Adipocyte (in vitro differentiated cells): ENCODE measurements around the gene SYNGR2.
A peak's percentile ranks its signal among the peaks of the same experiment; 100 is the strongest.

Experiments used
- DNase-seq: peaks from one replicate; pipeline ENCODE4 v3.0.0-alpha.2; 2015; ENCODE audit warnings: low read depth
- H3K27me3 ChIP-seq: replicated peaks from 2 replicates; pipeline ENCODE4 v1.7.0; 2013; ENCODE audit warnings: mild to moderate bottlenecking, low read length, moderate library complexity; ENCODE audit not compliant: control insufficient read depth, insufficient read depth
- H3K36me3 ChIP-seq: 2 replicates; pipeline ENCODE4 v1.7.0; 2013; ENCODE audit warnings: low read length, mild to moderate bottlenecking, moderate library complexity; ENCODE audit not compliant: control insufficient read depth, insufficient read depth, severe bottlenecking
- H3K4me1 ChIP-seq: 2 replicates; pipeline ENCODE4 v1.7.0; 2013; ENCODE audit warnings: mild to moderate bottlenecking, low read length, moderate library complexity; ENCODE audit not compliant: control insufficient read depth, insufficient read depth
- H3K4me3 ChIP-seq: 2 replicates; pipeline ENCODE4 v1.7.0; 2013; ENCODE audit warnings: mild to moderate bottlenecking, low read length, moderate library complexity
- H3K9ac ChIP-seq: 2 replicates; pipeline ENCODE4 v1.7.0; 2013; ENCODE audit warnings: mild to moderate bottlenecking, low read length, moderate library complexity
- H3K9me3 ChIP-seq: 2 replicates; pipeline ENCODE4 v1.7.0; 2013; ENCODE audit warnings: mild to moderate bottlenecking, low read length, moderate library complexity; ENCODE audit not compliant: control insufficient read depth

The SYNGR2 gene

GRCh38 chr17:78125138-78125913, 43.1 kb upstream of the SYNGR2 start:
- peaks cover 12% of the 10 kb centered on the region for H3K4me1 ChIP-seq
- DNase-seq: no peak
- no peaks in the 10 kb centered on the region for H3K9me3 ChIP-seq
- H3K36me3 ChIP-seq: no peaks in the 10 kb centered on the region
- H3K27me3 ChIP-seq: peaks cover 12% of the 10 kb centered on the region
- no peak overlapping the region for H3K4me3 ChIP-seq
- H3K9ac ChIP-seq: no peak overlapping the region

GRCh38 chr17:78125976-78126894, 42.1 kb upstream of the SYNGR2 start:
- Histone ChIP-seq H3K36me3 (no peaks in the 10 kb centered on the region), H3K4me3 (no peak overlapping the region), H3K27me3 (peaks cover 20% of the 10 kb centered on the region), H3K9me3 (no peaks in the 10 kb centered on the region), H3K9ac (no peak overlapping the region), H3K4me1 (peaks cover 12% of the 10 kb centered on the region)
- DNase-seq: no peak

GRCh38 chr17:78126895-78127238, 41.5 kb upstream of the SYNGR2 start:
- Histone ChIP-seq H3K9me3 (no peaks in the 10 kb centered on the region), H3K4me3 (no peak overlapping the region), H3K36me3 (no peaks in the 10 kb centered on the region), H3K4me1 (peaks cover 12% of the 10 kb centered on the region), H3K27me3 (peaks cover 20% of the 10 kb centered on the region), H3K9ac (peak overlapping the region; percentile 58)
- no peak for DNase-seq

- Histone ChIP-seq H3K4me1 (peaks cover 12% of the 10 kb centered on the region), H3K9ac (peak overlapping the region; percentile 58), H3K9me3 (no peaks in the 10 kb centered on the region), H3K36me3 (no peaks in the 10 kb centered on the region), H3K27me3 (peaks cover 20% of the 10 kb centered on the region), H3K4me3 (peak overlapping the region; percentile 63)
- no peak for DNase-seq
These were observed 41.0 kb upstream of the SYNGR2 start for GRCh38 chr17:78127239-78127887.

GRCh38 chr17:78127888-78128550, 40.4 kb upstream of the SYNGR2 start:
- peak overlapping the region; percentile 58 for H3K9ac ChIP-seq
- H3K9me3 ChIP-seq: no peaks in the 10 kb centered on the region
- H3K4me3 ChIP-seq: peak overlapping the region; percentile 63
- H3K4me1 ChIP-seq: peaks cover 12% of the 10 kb centered on the region
- H3K27me3 ChIP-seq: peaks cover 20% of the 10 kb centered on the region
- H3K36me3 ChIP-seq: no peaks in the 10 kb centered on the region
- peak; percentile 10 for DNase-seq

- H3K27me3 ChIP-seq: peaks cover 26% of the 10 kb centered on the region
These were observed 39.6 kb upstream of the SYNGR2 start, which contains the start of gene TMC6 for GRCh38 chr17:78128551-78129350. TSS of gene TMC6 (minus strand) at chr17:78128755. CDS start at chr17:78126832, 1,923 bp downstream.

GRCh38 chr17:78129351-78130089, 38.9 kb upstream of the SYNGR2 start:
- no peak for DNase-seq
- Histone ChIP-seq H3K4me3 (no peak overlapping the region), H3K27me3 (peaks cover 33% of the 10 kb centered on the region), H3K36me3 (no peaks in the 10 kb centered on the region), H3K4me1 (peaks cover 12% of the 10 kb centered on the region), H3K9me3 (no peaks in the 10 kb centered on the region), H3K9ac (no peak overlapping the region)

More at GRCh38 chr17:78128551-78129350, 39.6 kb upstream of the SYNGR2 start, which contains the start of gene TMC6:
- Histone ChIP-seq H3K9me3 (no peaks in the 10 kb centered on the region), H3K4me3 (peak within 1 kb of the TSS; percentile 63), H3K36me3 (no peaks in the 10 kb centered on the region), H3K9ac (peak within 1 kb of the TSS; percentile 58), H3K4me1 (peaks cover 12% of the 10 kb centered on the region)
- peak; percentile 44 for DNase-seq

- no peak overlapping the region for H3K4me3 ChIP-seq
- H3K4me1 ChIP-seq: peaks cover 12% of the 10 kb centered on the region
- DNase-seq: no peak
- no peaks in the 10 kb centered on the region for H3K36me3 ChIP-seq
- peaks cover 35% of the 10 kb centered on the region for H3K27me3 ChIP-seq
- no peaks in the 10 kb centered on the region for H3K9me3 ChIP-seq
- no peak overlapping the region for H3K9ac ChIP-seq
These were observed 38.3 kb upstream of the SYNGR2 start for GRCh38 chr17:78130090-78130436.

- no peak for DNase-seq
- Histone ChIP-seq H3K36me3 (no peaks in the 10 kb centered on the region), H3K27me3 (peaks cover 35% of the 10 kb centered on the region), H3K9ac (no peak within 1 kb of the TSS), H3K4me3 (no peak within 1 kb of the TSS), H3K9me3 (no peaks in the 10 kb centered on the region), H3K4me1 (peaks cover 12% of the 10 kb centered on the region)
These were observed 37.8 kb upstream of the SYNGR2 start, which contains the start of gene TMC8 for GRCh38 chr17:78130437-78131101. TSS of gene TMC8 (plus strand) at chr17:78130771. CDS start at chr17:78131589, 818 bp downstream.
